H1 (cell line): Measurements from ENCODE around the gene DNAJC22. TPM values are rescaled to one million over a fixed set of nuclear protein-coding genes. Genes with fewer than 3 reads are reported as not detected.

Source experiments
- ASH2L ChIP-seq: fragments of 200-600, 300-600 bp; sonication (generic); IDR thresholded peaks from one replicate; pipeline ENCODE4 v1.7.1; 2017; ENCODE audit warnings: low read length
- BRCA1 ChIP-seq: IDR thresholded peaks from 2 replicates; pipeline ENCODE4 v1.6.1; 2012; ENCODE audit warnings: low read depth, low read length, improper control_type of control experiment
- CREB1 ChIP-seq: IDR thresholded peaks from 2 replicates; pipeline ENCODE4 v1.6.1; 2012; ENCODE audit warnings: inconsistent platforms
- GABPA ChIP-seq: IDR thresholded peaks from 2 replicates; pipeline ENCODE4 v1.6.1; 2011; ENCODE audit warnings: mild to moderate bottlenecking, low read length, moderate library complexity, borderline replicate concordance; ENCODE audit not compliant: insufficient read depth
- HDAC2 ChIP-seq, 2 experiments: fragments of 300-600 bp in 1 of 2; sonication (generic) in 1 of 2; IDR thresholded peaks; 2 replicates each; pipeline ENCODE4 v1.6.1; 2011 to 2012; ENCODE audit warnings: low read depth in 2 of 2, low read length in 2 of 2, mild to moderate bottlenecking in 2 of 2, moderate library complexity in 2 of 2, borderline replicate concordance in 1 of 2, inconsistent platforms in 1 of 2
- HDAC6 ChIP-seq: IDR thresholded peaks from one replicate; pipeline ENCODE4 v1.7.1; 2012; ENCODE audit warnings: low read depth, mild to moderate bottlenecking, inconsistent platforms, low read length, moderate library complexity
- PHF8 ChIP-seq: fragments of 200-600 bp; sonication (generic); conservative IDR thresholded peaks from 2 replicates; pipeline ENCODE4 v1.7.1; 2012; ENCODE audit warnings: low read depth, mild to moderate bottlenecking, inconsistent platforms, low read length, moderate library complexity
- POLR2AphosphoS5 ChIP-seq: IDR thresholded peaks from 2 replicates; pipeline ENCODE4 v1.6.1; 2011; ENCODE audit warnings: low read depth, low read length
- RBBP5 ChIP-seq: IDR thresholded peaks from 2 replicates; pipeline ENCODE4 v1.7.1; 2012; ENCODE audit warnings: low read depth, mild to moderate bottlenecking, inconsistent platforms, low read length, moderate library complexity, borderline replicate concordance
- RXRA ChIP-seq: IDR thresholded peaks from 2 replicates; pipeline ENCODE4 v1.6.1; 2011; ENCODE audit warnings: low read depth, mild to moderate bottlenecking, low read length, moderate library complexity; ENCODE audit not compliant: insufficient read depth
- SIN3A ChIP-seq, 2 experiments: IDR thresholded peaks in 1 of 2; conservative IDR thresholded peaks in 1 of 2; 2 replicates each; pipeline ENCODE4 v1.6.1; 2011 to 2012; ENCODE audit warnings: low read length in 2 of 2, improper control_type of control experiment in 1 of 2, low read depth in 1 of 2, mild to moderate bottlenecking in 1 of 2
- SP2 ChIP-seq: IDR thresholded peaks from 2 replicates; pipeline ENCODE4 v1.6.1; 2012; ENCODE audit warnings: mild to moderate bottlenecking, low read length, inconsistent platforms
- SP4 ChIP-seq: IDR thresholded peaks from 2 replicates; pipeline ENCODE4 v1.6.1; 2012; ENCODE audit warnings: low read length, inconsistent platforms
- SRF ChIP-seq: IDR thresholded peaks from 2 replicates; pipeline ENCODE4 v1.6.1; 2011; ENCODE audit warnings: mild to moderate bottlenecking, low read depth, low read length, moderate library complexity
- YY1 ChIP-seq: IDR thresholded peaks from 2 replicates; pipeline ENCODE4 v1.6.1; 2011; ENCODE audit warnings: low read depth, mild to moderate bottlenecking, low read length
- polyA plus RNA-seq, 7 experiments: library from polyadenylated mRNA; depleted of rRNA in 3 of 7; stranded (reverse) in 5 of 7; unstranded in 2 of 7; fragments of >200 nt in 5 of 7; fragments of 200-250 nt in 2 of 7; gene quantifications; 1 replicate in 5 of 7; 2 replicates in 1 of 7; 4 replicates in 1 of 7; pipeline versions ENCODE4 v1.2.1 to v1.2.3, GENCODE V29; 2011 to 2013; ENCODE audit warnings: missing spikeins in 2 of 7, mixed read lengths in 2 of 7
- total RNA-seq: library from RNA; stranded (reverse); fragmentation: NEBNext Ultra II Directional; extraction: Animal tissue kit (Norgen Biotek cat#: 25700); gene quantifications from 2 replicates; pipeline ENCODE4 v1.2.1, GENCODE V29; 2021
- TF ChIP-seq, protein P1 (sequence below): IDR thresholded peaks from 2 replicates; pipeline ENCODE4 v1.6.1; 2012; ENCODE audit warnings: low read length, inconsistent platforms

Gene DNAJC22
- total and polyA plus RNA-seq, 2 of the 8 experiments (the other 6 are each of a cell fraction or from before 2014, with no cell fraction given): 0.20 to 0.39 TPM

DNA sequence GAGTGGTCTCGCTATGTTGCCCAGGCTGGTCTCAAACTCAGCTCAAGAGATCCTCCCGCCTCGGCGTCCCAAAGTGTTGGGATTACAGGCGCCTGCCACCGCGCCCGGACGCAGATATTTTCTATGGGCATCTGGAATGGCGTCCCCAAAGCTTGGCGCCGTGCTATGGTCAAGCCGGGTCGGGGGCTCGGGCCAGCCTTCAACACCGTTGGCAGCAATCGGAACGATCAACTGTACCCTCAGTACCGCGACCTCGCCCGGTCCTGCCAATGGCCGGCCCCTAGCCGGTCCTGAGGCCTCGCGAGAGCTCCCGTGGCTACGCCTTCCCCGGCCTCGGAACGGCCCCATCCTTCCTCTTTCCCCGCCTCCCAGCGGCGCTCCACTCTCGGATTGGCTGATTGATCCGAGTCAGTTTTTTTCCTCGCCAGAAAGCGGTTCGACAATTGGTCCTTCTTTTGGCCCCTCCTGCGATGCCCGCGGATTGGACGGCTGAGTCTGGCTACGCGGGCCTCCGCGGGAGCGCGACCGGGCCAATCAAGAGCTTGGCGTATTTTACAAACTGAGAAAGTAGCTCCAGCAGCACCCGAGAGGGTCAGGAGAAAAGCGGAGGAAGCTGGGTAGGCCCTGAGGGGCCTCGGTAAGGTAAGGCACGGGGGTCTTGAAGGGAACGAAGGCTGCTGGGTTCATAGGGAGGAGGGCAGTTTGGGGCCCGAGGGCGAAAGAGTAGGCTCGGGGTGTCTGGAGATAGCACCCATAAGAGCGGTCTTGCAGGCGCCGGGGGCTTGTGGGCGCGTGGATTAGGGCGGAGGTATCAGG lies 23.8 kb upstream of the DNAJC22 start, which contains the start of gene TROAP (continued):
- no peak for TF ChIP-seq RXRA
- TF ChIP-seq HDAC2 (IDR thresholded peaks at IDR 0.05; ENCODE audit: borderline replicate concordance in 1 of 2, low read depth in 2 of 2, low read length in 2 of 2): peak in 1 of 2 experiments; percentile 56; a peak in 1 of 4 replicates
- TF ChIP-seq ASH2L: peak; percentile 51
- TF ChIP-seq SIN3A (conservative IDR thresholded peaks at IDR 0.05 in 1 of 2, IDR thresholded peaks at IDR 0.05 in 1 of 2; ENCODE audit: low read depth in 1 of 2, low read length in 2 of 2): peak in 1 of 2 experiments; percentile 16; a peak in 1 of 4 replicates
- TF ChIP-seq HDAC6: no peak
- TF ChIP-seq, protein P1, sequence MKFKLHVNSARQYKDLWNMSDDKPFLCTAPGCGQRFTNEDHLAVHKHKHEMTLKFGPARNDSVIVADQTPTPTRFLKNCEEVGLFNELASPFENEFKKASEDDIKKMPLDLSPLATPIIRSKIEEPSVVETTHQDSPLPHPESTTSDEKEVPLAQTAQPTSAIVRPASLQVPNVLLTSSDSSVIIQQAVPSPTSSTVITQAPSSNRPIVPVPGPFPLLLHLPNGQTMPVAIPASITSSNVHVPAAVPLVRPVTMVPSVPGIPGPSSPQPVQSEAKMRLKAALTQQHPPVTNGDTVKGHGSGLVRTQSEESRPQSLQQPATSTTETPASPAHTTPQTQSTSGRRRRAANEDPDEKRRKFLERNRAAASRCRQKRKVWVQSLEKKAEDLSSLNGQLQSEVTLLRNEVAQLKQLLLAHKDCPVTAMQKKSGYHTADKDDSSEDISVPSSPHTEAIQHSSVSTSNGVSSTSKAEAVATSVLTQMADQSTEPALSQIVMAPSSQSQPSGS: 0 out of 2 replicates have a peak, but pooled peaks have one; percentile 16
- TF ChIP-seq POLR2AphosphoS5: peak; percentile 71
- TF ChIP-seq SP2: peak; percentile 35; the same call in 1 of the 2 replicates
- peak; percentile 79 for TF ChIP-seq YY1
- peak; percentile 68 for TF ChIP-seq BRCA1
- TF ChIP-seq SRF: no peak
- TF ChIP-seq PHF8: peak; percentile 68
- TF ChIP-seq CREB1: peak; percentile 69
- TF ChIP-seq RBBP5: 0 out of 2 replicates have a peak, but pooled peaks have one; percentile 14
- TF ChIP-seq SP4: no peak
- no peak for TF ChIP-seq GABPA
